ENCODE results near the gene ABHD10. TPM values are rescaled to one million over a fixed set of nuclear protein-coding genes. Genes with fewer than 3 reads are reported as not detected.

Gene ABHD10
- total and polyA plus RNA-seq, 10 of the 15 experiments (the other 5 are each of a cell fraction or from before 2014, with no cell fraction given): 12.3 to 51.0 (median 28.9) TPM

- no peak for TF ChIP-seq CBFB (IDR thresholded peaks at IDR 0.05; ENCODE audit: low read depth)
- no peak for TF ChIP-seq GATAD2B (conservative IDR thresholded peaks at IDR 0.05; ENCODE audit: low read depth)
- TF ChIP-seq NFYB (IDR thresholded peaks at IDR 0.05; ENCODE audit: insufficient read depth, low read depth, low read length): no peak
- TF ChIP-seq JUNB (IDR thresholded peaks at IDR 0.05): no peak
- no peak for TF ChIP-seq DPF2 (IDR thresholded peaks at IDR 0.05)
- no peak for TF ChIP-seq POLR2AphosphoS2 (IDR thresholded peaks at IDR 0.05; ENCODE audit: low read depth, low read length)
- TF ChIP-seq, protein P1, sequence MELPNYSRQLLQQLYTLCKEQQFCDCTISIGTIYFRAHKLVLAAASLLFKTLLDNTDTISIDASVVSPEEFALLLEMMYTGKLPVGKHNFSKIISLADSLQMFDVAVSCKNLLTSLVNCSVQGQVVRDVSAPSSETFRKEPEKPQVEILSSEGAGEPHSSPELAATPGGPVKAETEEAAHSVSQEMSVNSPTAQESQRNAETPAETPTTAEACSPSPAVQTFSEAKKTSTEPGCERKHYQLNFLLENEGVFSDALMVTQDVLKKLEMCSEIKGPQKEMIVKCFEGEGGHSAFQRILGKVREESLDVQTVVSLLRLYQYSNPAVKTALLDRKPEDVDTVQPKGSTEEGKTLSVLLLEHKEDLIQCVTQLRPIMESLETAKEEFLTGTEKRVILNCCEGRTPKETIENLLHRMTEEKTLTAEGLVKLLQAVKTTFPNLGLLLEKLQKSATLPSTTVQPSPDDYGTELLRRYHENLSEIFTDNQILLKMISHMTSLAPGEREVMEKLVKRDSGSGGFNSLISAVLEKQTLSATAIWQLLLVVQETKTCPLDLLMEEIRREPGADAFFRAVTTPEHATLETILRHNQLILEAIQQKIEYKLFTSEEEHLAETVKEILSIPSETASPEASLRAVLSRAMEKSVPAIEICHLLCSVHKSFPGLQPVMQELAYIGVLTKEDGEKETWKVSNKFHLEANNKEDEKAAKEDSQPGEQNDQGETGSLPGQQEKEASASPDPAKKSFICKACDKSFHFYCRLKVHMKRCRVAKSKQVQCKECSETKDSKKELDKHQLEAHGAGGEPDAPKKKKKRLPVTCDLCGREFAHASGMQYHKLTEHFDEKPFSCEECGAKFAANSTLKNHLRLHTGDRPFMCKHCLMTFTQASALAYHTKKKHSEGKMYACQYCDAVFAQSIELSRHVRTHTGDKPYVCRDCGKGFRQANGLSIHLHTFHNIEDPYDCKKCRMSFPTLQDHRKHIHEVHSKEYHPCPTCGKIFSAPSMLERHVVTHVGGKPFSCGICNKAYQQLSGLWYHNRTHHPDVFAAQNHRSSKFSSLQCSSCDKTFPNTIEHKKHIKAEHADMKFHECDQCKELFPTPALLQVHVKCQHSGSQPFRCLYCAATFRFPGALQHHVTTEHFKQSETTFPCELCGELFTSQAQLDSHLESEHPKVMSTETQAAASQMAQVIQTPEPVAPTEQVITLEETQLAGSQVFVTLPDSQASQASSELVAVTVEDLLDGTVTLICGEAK (IDR thresholded peaks at IDR 0.05; ENCODE audit: borderline replicate concordance): no peak
- no peak for TF ChIP-seq MEF2B (IDR thresholded peaks at IDR 0.05; ENCODE audit: partially characterized antibody, poor library complexity, severe bottlenecking)
- TF ChIP-seq KAT2A (conservative IDR thresholded peaks at IDR 0.05; ENCODE audit: control insufficient read depth, low read depth, low read length): no peak
- no peak for TF ChIP-seq JUND (IDR thresholded peaks at IDR 0.05; ENCODE audit: low read depth, low read length)
- no peak for TF ChIP-seq RFX5 (IDR thresholded peaks at IDR 0.05; ENCODE audit: low read depth, low read length)
- TF ChIP-seq SMAD1 (IDR thresholded peaks at IDR 0.05; ENCODE audit: low read depth, partially characterized antibody): no peak
- no peak for TF ChIP-seq RCOR1 (conservative IDR thresholded peaks at IDR 0.05; ENCODE audit: low read depth, low read length)
- TF ChIP-seq SREBF1 (IDR thresholded peaks at IDR 0.05; ENCODE audit: low read length): no peak
- no peak for TF ChIP-seq RBBP5 (conservative IDR thresholded peaks at IDR 0.05)
Measured at GRCh38 chr3:111979434-111980038, 710 bp downstream of the ABHD10 start (continued).

Data from GM12878 (cell line).